GM10248 (cell line): Measurements from ENCODE around the gene ZFAND3.

Experiments
- CTCF ChIA-PET: fragments of 300-600 bp; sonication (Branson Sonifier 250); formaldehyde crosslinking; extraction: SDS; loops from one replicate; lab custom pipeline; 2021; ENCODE audit warnings: antibody characterized with exemption; lab: Yijun Ruan, JAX
- POLR2A ChIA-PET: fragments of 350-650 bp; sonication (Branson Sonifier 250); formaldehyde crosslinking; extraction: SDS; loops from one replicate; lab custom pipeline; 2020; ENCODE audit warnings: antibody characterized with exemption; lab: Yijun Ruan, JAX
- DNase-seq: peaks from one replicate; pipeline ENCODE4 v3.0.0; 2012; ENCODE audit errors: extremely low spot score
- CTCF ChIP-seq: IDR thresholded peaks from 2 replicates; pipeline ENCODE4 v1.5.1; 2012; ENCODE audit warnings: mild to moderate bottlenecking, low read depth; ENCODE audit errors: extremely low read depth, missing control alignments, control extremely low read depth

Gene ZFAND3

GRCh38 chr6:38024908-38025307 lies 205.4 kb downstream of the ZFAND3 start:
- ChIA-PET CTCF (interaction anchor here (1.3 kb wide), 1 partner anchor 469 kb away, joined by 3 read pairs; no protein-coding TSS in a partner anchor), POLR2A (no interaction called here)
- TF ChIP-seq CTCF: no peak
- no peak for DNase-seq

GRCh38 chr6:38025451-38025850 lies 205.9 kb downstream of the ZFAND3 start:
- POLR2A ChIA-PET: no interaction called here
- no peak for DNase-seq
- no peak for TF ChIP-seq CTCF

GRCh38 chr6:38027685-38028373 lies 208.3 kb downstream of the ZFAND3 start:
- no peak for DNase-seq
- POLR2A ChIA-PET: no interaction called here
- TF ChIP-seq CTCF: no peak
- CTCF ChIA-PET: interaction anchor here (1.0 to 1.8 kb wide), 5 partner anchors 10 to 466 kb away, joined by 3 to 6 read pairs (median 3); no protein-coding TSS in a partner anchor

More at GRCh38 chr6:38025451-38025850, 205.9 kb downstream of the ZFAND3 start:
- CTCF ChIA-PET: interaction anchor here (1.3 kb wide), 1 partner anchor 468 kb away, joined by 3 read pairs; no protein-coding TSS in a partner anchor

- DNase-seq: no peak
- TF ChIP-seq CTCF: no peak
- ChIA-PET POLR2A (no interaction called here), CTCF (no interaction called here)
Measured at GRCh38 chr6:38030380-38030779, 210.9 kb downstream of the ZFAND3 start.

- ChIA-PET POLR2A (no interaction called here), CTCF (interaction anchor here (0.7 to 2.7 kb wide), 11 partner anchors 9 to 465 kb away, joined by 3 to 10 read pairs (median 4); no protein-coding TSS in a partner anchor)
- TF ChIP-seq CTCF: no peak
- DNase-seq: no peak
Measured at GRCh38 chr6:38032797-38033196, 213.3 kb downstream of the ZFAND3 start.

GRCh38 chr6:38033442-38033982 lies 214.0 kb downstream of the ZFAND3 start:
- POLR2A ChIA-PET: no interaction called here
- DNase-seq: no peak
- CTCF ChIA-PET: interaction anchor here (0.7 to 2.7 kb wide), 16 partner anchors 9 to 539 kb away, joined by 3 to 10 read pairs (median 4); no protein-coding TSS in a partner anchor
- no peak for TF ChIP-seq CTCF
